Measurements from ENCODE around the gene DNAJB9. TPM values are rescaled to one million over a fixed set of nuclear protein-coding genes. Genes with fewer than 3 reads are reported as not detected.
A peak's percentile ranks its signal among the peaks of the same experiment; 100 is the strongest.

The DNAJB9 gene
- total and polyA plus RNA-seq, 2 of the 13 experiments (the other 11 are each of a cell fraction or from before 2014, with no cell fraction given), result 8.6 to 16.4 TPM

DNA sequence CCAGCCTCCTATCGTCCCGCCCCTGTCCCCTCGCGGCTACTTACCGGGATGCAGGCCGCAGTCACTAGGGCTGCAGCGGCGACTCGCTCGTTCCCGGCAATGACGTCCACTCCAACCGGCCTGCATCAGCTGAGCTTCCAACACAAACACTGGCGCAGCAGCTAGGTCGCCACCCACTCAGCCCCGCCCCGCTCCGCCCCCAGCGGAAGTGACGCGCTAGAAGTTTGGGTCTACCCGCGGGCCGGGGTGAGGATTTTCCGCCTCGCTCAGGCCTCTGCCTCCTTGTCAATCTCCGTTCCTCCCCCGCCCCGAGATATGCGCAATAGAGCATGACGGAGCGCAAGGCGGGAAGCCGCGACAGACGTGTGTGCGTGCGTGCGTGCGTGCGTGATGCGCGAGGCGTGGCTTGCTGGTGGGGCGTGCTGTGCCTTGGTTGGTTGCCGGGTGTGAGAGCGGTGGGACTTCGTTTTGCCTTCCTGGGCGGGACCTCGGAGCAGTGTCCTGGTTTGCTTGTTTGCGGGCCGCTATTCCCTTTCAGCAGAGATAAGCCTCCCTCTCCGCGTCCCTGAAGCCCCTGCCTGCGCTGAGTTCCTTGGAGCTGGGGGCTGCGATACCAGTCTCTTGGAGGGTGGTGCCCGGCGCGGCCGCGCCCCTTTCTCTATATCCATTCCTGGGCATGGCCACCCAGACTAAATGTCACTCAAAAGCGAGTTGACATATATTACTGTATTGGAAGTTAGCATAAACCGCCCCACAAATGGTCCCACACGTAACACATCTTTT lies 43.5 kb upstream of the DNAJB9 start, which contains the start of gene PNPLA8 (continued):
- TF ChIP-seq, protein P1, sequence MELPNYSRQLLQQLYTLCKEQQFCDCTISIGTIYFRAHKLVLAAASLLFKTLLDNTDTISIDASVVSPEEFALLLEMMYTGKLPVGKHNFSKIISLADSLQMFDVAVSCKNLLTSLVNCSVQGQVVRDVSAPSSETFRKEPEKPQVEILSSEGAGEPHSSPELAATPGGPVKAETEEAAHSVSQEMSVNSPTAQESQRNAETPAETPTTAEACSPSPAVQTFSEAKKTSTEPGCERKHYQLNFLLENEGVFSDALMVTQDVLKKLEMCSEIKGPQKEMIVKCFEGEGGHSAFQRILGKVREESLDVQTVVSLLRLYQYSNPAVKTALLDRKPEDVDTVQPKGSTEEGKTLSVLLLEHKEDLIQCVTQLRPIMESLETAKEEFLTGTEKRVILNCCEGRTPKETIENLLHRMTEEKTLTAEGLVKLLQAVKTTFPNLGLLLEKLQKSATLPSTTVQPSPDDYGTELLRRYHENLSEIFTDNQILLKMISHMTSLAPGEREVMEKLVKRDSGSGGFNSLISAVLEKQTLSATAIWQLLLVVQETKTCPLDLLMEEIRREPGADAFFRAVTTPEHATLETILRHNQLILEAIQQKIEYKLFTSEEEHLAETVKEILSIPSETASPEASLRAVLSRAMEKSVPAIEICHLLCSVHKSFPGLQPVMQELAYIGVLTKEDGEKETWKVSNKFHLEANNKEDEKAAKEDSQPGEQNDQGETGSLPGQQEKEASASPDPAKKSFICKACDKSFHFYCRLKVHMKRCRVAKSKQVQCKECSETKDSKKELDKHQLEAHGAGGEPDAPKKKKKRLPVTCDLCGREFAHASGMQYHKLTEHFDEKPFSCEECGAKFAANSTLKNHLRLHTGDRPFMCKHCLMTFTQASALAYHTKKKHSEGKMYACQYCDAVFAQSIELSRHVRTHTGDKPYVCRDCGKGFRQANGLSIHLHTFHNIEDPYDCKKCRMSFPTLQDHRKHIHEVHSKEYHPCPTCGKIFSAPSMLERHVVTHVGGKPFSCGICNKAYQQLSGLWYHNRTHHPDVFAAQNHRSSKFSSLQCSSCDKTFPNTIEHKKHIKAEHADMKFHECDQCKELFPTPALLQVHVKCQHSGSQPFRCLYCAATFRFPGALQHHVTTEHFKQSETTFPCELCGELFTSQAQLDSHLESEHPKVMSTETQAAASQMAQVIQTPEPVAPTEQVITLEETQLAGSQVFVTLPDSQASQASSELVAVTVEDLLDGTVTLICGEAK (IDR thresholded peaks at IDR 0.05), result no peak
- TF ChIP-seq, protein P1 (CRISPR knock-in tag; IDR thresholded peaks at IDR 0.05), result peak; percentile 79
- peak; percentile 83 for TF ChIP-seq ARNTL (CRISPR knock-in tag; IDR thresholded peaks at IDR 0.05)
- TF ChIP-seq CCDC6 (CRISPR knock-in tag; IDR thresholded peaks at IDR 0.05), result peak; percentile 98
- TF ChIP-seq SMAD3 (CRISPR knock-in tag; IDR thresholded peaks at IDR 0.05), result no peak; the same call in 1 of the 2 replicates
- TF ChIP-seq RFXAP (CRISPR knock-in tag; IDR thresholded peaks at IDR 0.05; ENCODE audit: borderline replicate concordance), result peak; percentile 30; the same call in 1 of the 2 replicates
- TF ChIP-seq, protein P2, sequence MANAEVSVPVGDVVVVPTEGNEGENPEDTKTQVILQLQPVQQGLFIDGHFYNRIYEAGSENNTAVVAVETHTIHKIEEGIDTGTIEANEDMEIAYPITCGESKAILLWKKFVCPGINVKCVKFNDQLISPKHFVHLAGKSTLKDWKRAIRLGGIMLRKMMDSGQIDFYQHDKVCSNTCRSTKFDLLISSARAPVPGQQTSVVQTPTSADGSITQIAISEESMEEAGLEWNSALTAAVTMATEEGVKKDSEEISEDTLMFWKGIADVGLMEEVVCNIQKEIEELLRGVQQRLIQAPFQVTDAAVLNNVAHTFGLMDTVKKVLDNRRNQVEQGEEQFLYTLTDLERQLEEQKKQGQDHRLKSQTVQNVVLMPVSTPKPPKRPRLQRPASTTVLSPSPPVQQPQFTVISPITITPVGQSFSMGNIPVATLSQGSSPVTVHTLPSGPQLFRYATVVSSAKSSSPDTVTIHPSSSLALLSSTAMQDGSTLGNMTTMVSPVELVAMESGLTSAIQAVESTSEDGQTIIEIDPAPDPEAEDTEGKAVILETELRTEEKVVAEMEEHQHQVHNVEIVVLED (CRISPR knock-in tag; IDR thresholded peaks at IDR 0.05; ENCODE audit: borderline replicate concordance), result peak; percentile 100
- TF ChIP-seq, protein P3, sequence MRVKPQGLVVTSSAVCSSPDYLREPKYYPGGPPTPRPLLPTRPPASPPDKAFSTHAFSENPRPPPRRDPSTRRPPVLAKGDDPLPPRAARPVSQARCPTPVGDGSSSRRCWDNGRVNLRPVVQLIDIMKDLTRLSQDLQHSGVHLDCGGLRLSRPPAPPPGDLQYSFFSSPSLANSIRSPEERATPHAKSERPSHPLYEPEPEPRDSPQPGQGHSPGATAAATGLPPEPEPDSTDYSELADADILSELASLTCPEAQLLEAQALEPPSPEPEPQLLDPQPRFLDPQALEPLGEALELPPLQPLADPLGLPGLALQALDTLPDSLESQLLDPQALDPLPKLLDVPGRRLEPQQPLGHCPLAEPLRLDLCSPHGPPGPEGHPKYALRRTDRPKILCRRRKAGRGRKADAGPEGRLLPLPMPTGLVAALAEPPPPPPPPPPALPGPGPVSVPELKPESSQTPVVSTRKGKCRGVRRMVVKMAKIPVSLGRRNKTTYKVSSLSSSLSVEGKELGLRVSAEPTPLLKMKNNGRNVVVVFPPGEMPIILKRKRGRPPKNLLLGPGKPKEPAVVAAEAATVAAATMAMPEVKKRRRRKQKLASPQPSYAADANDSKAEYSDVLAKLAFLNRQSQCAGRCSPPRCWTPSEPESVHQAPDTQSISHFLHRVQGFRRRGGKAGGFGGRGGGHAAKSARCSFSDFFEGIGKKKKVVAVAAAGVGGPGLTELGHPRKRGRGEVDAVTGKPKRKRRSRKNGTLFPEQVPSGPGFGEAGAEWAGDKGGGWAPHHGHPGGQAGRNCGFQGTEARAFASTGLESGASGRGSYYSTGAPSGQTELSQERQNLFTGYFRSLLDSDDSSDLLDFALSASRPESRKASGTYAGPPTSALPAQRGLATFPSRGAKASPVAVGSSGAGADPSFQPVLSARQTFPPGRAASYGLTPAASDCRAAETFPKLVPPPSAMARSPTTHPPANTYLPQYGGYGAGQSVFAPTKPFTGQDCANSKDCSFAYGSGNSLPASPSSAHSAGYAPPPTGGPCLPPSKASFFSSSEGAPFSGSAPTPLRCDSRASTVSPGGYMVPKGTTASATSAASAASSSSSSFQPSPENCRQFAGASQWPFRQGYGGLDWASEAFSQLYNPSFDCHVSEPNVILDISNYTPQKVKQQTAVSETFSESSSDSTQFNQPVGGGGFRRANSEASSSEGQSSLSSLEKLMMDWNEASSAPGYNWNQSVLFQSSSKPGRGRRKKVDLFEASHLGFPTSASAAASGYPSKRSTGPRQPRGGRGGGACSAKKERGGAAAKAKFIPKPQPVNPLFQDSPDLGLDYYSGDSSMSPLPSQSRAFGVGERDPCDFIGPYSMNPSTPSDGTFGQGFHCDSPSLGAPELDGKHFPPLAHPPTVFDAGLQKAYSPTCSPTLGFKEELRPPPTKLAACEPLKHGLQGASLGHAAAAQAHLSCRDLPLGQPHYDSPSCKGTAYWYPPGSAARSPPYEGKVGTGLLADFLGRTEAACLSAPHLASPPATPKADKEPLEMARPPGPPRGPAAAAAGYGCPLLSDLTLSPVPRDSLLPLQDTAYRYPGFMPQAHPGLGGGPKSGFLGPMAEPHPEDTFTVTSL (CRISPR knock-in tag; IDR thresholded peaks at IDR 0.05; ENCODE audit: borderline replicate concordance), result peak; percentile 68; the same call in 1 of the 2 replicates
- TF ChIP-seq, protein P4, sequence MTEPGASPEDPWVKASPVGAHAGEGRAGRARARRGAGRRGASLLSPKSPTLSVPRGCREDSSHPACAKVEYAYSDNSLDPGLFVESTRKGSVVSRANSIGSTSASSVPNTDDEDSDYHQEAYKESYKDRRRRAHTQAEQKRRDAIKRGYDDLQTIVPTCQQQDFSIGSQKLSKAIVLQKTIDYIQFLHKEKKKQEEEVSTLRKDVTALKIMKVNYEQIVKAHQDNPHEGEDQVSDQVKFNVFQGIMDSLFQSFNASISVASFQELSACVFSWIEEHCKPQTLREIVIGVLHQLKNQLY (CRISPR knock-in tag; IDR thresholded peaks at IDR 0.05), result peak; percentile 41; the same call in 1 of the 2 replicates
- 0 out of 2 replicates have a peak, but pooled peaks have one; percentile 14 for TF ChIP-seq MIER2 (CRISPR knock-in tag; IDR thresholded peaks at IDR 0.05)
